Fibroblast of lung (primary cell): ENCODE results near the gene LEKR1. TPM values are rescaled to one million over a fixed set of nuclear protein-coding genes. Genes with fewer than 3 reads are reported as not detected.

ENCODE experiments used
- DNase-seq, 2 donors: peaks; one replicate each; pipeline versions ENCODE4 v3.0.0 to v3.0.0-alpha.2; 2010; ENCODE audit warnings: low read depth in 2 of 2
- H2AFZ ChIP-seq: 2 replicates; pipeline ENCODE4 v1.5.1; 2012; ENCODE audit warnings: low read length, control low read depth, inconsistent platforms
- H3K27ac ChIP-seq: 2 replicates; pipeline ENCODE4 v1.5.1; 2011; ENCODE audit warnings: low read length, control low read depth; ENCODE audit not compliant: insufficient read depth
- H3K27me3 ChIP-seq: 2 replicates; pipeline ENCODE4 v1.5.1; 2011; ENCODE audit warnings: mild to moderate bottlenecking, low read length; ENCODE audit not compliant: control insufficient read depth, insufficient read depth
- H3K36me3 ChIP-seq: 2 replicates; pipeline ENCODE4 v1.5.1; 2011; ENCODE audit warnings: low read length; ENCODE audit not compliant: control insufficient read depth, insufficient read depth
- H3K4me1 ChIP-seq: 2 replicates; pipeline ENCODE4 v1.5.1; 2011; ENCODE audit warnings: low read length; ENCODE audit not compliant: control insufficient read depth, insufficient read depth; ENCODE audit errors: extremely low read depth
- H3K4me2 ChIP-seq: 2 replicates; pipeline ENCODE4 v1.5.1; 2011; ENCODE audit warnings: low read length, control low read depth; ENCODE audit not compliant: insufficient read depth; ENCODE audit errors: extremely low read depth
- H3K4me3 ChIP-seq, 4 experiments: fragments of 200-600 bp in 1 of 4; sonication (generic) in 1 of 4; replicated peaks in 1 of 4; 2 replicates each; pipeline ENCODE4 v1.5.1; 2011 to 2016; ENCODE audit warnings: low read length in 4 of 4, low read depth in 3 of 4, mild to moderate bottlenecking in 3 of 4, control low read depth in 2 of 4, inconsistent platforms in 1 of 4, mixed read lengths in 1 of 4; ENCODE audit not compliant: insufficient read depth in 1 of 4; ENCODE audit errors: control extremely low read depth in 1 of 4
- H3K79me2 ChIP-seq: 2 replicates; pipeline ENCODE4 v1.5.1; 2012; ENCODE audit warnings: mild to moderate bottlenecking, low read length, inconsistent platforms; ENCODE audit not compliant: control insufficient read depth, insufficient read depth
- H3K9ac ChIP-seq: 2 replicates; pipeline ENCODE4 v1.5.1; 2011; ENCODE audit warnings: mild to moderate bottlenecking, low read length, control low read depth; ENCODE audit not compliant: insufficient read depth
- H3K9me3 ChIP-seq: 2 replicates; pipeline ENCODE4 v1.5.1; 2012; ENCODE audit warnings: low read depth, low read length; ENCODE audit not compliant: control insufficient read depth, insufficient read depth
- H4K20me1 ChIP-seq: 2 replicates; pipeline ENCODE4 v1.5.1; 2011; ENCODE audit warnings: low read length; ENCODE audit not compliant: control insufficient read depth, insufficient read depth; ENCODE audit errors: extremely low read depth
- EZH2 ChIP-seq: IDR thresholded peaks from 2 replicates; pipeline ENCODE4 v1.5.1; 2012; ENCODE audit warnings: low read length, control low read depth, mild to moderate bottlenecking; ENCODE audit errors: missing control alignments
- polyA plus RNA-seq, 2 donors: library from polyadenylated mRNA; depleted of rRNA in 1 of 2; stranded (reverse) in 1 of 2; unstranded in 1 of 2; fragments of >200 nt; gene quantifications; 2 replicates each; pipeline ENCODE4 v1.2.1, GENCODE V29; 2011 to 2012; ENCODE audit warnings: missing spikeins in 1 of 2
- total RNA-seq: library from RNA; depleted of rRNA; stranded (reverse); fragments of >200 nt; gene quantifications from 2 replicates; pipeline ENCODE4 v1.2.1, GENCODE V29; 2014
- TF ChIP-seq, protein P1 (sequence below), 2 donors: IDR thresholded peaks in 1 of 2; conservative IDR thresholded peaks in 1 of 2; 1 replicate in 1 of 2; 2 replicates in 1 of 2; pipeline ENCODE4 v1.5.1; 2011 to 2012; ENCODE audit warnings: low read length in 2 of 2, control low read depth in 1 of 2, inconsistent platforms in 1 of 2, low read depth in 1 of 2, mild to moderate bottlenecking in 1 of 2

The LEKR1 gene
- total and polyA plus RNA-seq, 2 donors (not counting 1 experiment from before 2014, with no cell fraction given) = 0.28 to 1.3 TPM

DNA sequence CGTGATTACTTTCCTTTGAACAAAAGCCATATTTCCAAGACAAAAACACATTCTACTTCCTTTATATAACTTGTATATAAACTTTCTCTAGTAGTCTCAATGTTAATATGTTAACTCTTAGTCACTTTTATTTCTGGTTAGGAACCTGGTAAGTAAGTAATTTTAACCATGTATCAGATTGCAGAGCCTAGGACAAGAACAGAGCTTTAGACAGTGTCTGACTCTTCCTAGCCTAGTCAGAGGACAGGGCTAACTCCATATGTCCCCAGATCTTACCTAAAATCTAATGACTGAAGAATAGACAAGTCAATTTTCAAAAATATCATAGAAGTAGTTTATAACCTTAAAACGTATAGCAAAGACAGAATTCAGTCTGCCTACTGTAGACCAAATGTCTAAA, 8.3 kb downstream of the LEKR1 start:
- Histone ChIP-seq H2AFZ (no peak overlapping the region), H3K36me3 (no peaks in the 10 kb centered on the region), H3K4me3 (no peak overlapping the region), H3K4me1 (no peaks in the 10 kb centered on the region), H3K79me2 (no peaks in the 10 kb centered on the region), H3K27ac (no peak overlapping the region), H3K9ac (no peak overlapping the region), H3K4me2 (no peak overlapping the region), H3K27me3 (no peaks in the 10 kb centered on the region), H4K20me1 (no peaks in the 10 kb centered on the region), H3K9me3 (no peaks in the 10 kb centered on the region)
- DNase-seq = no peak
- no peak for TF ChIP-seq EZH2
- TF ChIP-seq, protein P1, sequence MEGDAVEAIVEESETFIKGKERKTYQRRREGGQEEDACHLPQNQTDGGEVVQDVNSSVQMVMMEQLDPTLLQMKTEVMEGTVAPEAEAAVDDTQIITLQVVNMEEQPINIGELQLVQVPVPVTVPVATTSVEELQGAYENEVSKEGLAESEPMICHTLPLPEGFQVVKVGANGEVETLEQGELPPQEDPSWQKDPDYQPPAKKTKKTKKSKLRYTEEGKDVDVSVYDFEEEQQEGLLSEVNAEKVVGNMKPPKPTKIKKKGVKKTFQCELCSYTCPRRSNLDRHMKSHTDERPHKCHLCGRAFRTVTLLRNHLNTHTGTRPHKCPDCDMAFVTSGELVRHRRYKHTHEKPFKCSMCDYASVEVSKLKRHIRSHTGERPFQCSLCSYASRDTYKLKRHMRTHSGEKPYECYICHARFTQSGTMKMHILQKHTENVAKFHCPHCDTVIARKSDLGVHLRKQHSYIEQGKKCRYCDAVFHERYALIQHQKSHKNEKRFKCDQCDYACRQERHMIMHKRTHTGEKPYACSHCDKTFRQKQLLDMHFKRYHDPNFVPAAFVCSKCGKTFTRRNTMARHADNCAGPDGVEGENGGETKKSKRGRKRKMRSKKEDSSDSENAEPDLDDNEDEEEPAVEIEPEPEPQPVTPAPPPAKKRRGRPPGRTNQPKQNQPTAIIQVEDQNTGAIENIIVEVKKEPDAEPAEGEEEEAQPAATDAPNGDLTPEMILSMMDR (conservative IDR thresholded peaks at IDR 0.05 in 1 of 2, IDR thresholded peaks at IDR 0.05 in 1 of 2; ENCODE audit: low read depth in 1 of 2, low read length in 2 of 2) = no peak

DNA sequence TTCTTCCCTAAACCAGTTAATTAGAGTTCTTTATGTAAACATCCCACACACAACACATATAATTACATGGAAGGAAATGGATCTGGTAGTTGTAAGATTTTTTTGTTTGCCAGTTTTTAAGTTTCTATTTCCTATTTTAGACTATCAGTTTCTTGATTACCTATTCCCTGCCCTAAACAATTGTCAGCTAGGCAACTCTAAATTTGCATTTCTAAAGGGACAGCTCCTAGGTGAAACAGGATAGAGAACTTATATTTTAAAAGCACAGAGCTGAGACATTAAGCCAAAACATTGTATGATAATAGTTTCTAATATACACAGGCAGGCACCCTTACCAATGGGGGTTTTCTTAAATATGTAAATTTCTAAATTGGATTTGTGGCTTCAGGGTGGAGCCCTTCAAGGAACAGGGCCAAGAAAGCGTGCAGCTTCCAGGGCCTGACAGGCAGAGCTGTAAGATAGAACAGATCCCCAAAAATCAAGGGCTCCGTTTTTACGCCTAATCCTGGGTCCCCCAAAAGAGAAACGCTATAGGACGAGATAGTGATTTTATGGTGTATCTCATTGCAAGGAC, 8.9 kb downstream of the LEKR1 start:
- no peak overlapping the region for H3K4me3 ChIP-seq
- H3K27ac ChIP-seq = no peak overlapping the region
- no peaks in the 10 kb centered on the region for H3K36me3 ChIP-seq
- DNase-seq = no peak
- no peak overlapping the region for H3K9ac ChIP-seq
- no peak overlapping the region for H2AFZ ChIP-seq
- no peaks in the 10 kb centered on the region for H3K9me3 ChIP-seq
- TF ChIP-seq, protein P1 (conservative IDR thresholded peaks at IDR 0.05 in 1 of 2, IDR thresholded peaks at IDR 0.05 in 1 of 2; ENCODE audit: low read depth in 1 of 2, low read length in 2 of 2) = no peak
- TF ChIP-seq EZH2 = no peak
- no peak overlapping the region for H3K4me2 ChIP-seq
- no peaks in the 10 kb centered on the region for H3K4me1 ChIP-seq
- no peaks in the 10 kb centered on the region for H4K20me1 ChIP-seq
- H3K27me3 ChIP-seq = no peaks in the 10 kb centered on the region
- no peaks in the 10 kb centered on the region for H3K79me2 ChIP-seq

DNA sequence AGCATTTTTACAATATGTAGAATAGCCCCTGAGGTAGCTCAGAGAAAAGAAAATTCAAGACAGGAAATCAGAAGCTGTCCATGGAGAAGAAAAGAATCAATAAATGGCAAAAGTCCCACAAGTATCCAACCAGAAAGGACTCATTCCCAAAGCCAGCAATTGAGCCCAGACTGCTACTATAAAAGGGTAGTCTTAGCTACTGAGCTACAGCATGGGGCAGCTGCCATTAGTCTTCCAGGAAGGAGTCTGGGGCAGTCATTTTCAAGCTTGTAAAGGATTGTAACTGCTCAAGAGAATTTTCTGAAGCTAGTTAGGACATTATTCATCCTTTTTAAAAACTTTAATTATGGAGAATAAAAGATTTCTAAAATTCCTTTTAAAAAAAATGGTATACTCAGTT, 10.5 kb downstream of the LEKR1 start:
- no peak overlapping the region for H3K9ac ChIP-seq
- no peak for DNase-seq
- no peak overlapping the region for H3K27ac ChIP-seq
- H3K4me2 ChIP-seq = no peak overlapping the region
- H3K4me3 ChIP-seq = no peak overlapping the region
- no peaks in the 10 kb centered on the region for H3K79me2 ChIP-seq
- H4K20me1 ChIP-seq = no peaks in the 10 kb centered on the region
- H2AFZ ChIP-seq = no peak overlapping the region
- H3K9me3 ChIP-seq = no peaks in the 10 kb centered on the region
- no peaks in the 10 kb centered on the region for H3K36me3 ChIP-seq
- no peaks in the 10 kb centered on the region for H3K4me1 ChIP-seq
- no peaks in the 10 kb centered on the region for H3K27me3 ChIP-seq
- TF ChIP-seq, protein P1 (conservative IDR thresholded peaks at IDR 0.05 in 1 of 2, IDR thresholded peaks at IDR 0.05 in 1 of 2; ENCODE audit: low read depth in 1 of 2, low read length in 2 of 2) = no peak
- no peak for TF ChIP-seq EZH2
